NCI-H1694 (cell line): Measurements from ENCODE around the gene SP140L.
"Not testable (repeated sequence)": the region's sequence is repeated elsewhere in the genome, so short reads cannot be mapped to it uniquely, and the experiment has no call there.

ENCODE experiments used
- DNase-seq: peaks from one replicate; lab custom pipeline; 2025; lab: John Stamatoyannopoulos, UW

The SP140L gene

GRCh38 chr2:230382108-230382507, 55.1 kb downstream of the SP140L start:
- no peak for DNase-seq

GRCh38 chr2:230383453-230383852, 56.5 kb downstream of the SP140L start:
- no peak for DNase-seq

DNA sequence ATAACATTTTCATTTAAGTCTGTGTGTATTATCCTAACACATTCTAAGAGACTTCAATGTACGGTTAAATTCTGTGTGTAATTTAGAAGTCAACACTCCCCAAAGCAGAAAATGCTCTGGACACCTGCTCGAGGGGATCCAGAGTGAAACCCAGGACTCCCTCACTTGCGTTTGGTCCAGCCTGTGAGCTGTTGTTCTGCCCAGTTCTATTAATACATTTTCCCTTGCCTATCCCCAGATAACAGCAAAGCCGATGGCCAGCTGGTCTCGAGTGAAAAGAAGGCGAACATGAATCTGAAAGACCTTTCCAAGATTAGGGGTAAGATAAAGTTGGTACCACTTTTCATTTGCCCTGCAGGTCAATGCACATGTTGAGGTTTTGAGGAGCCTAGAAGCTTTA, 58.0 kb downstream of the SP140L start:
- no peak for DNase-seq

- DNase-seq, result no peak
These were observed 67.3 kb downstream of the SP140L start for GRCh38 chr2:230394301-230394700.

GRCh38 chr2:230398698-230399097, 71.7 kb downstream of the SP140L start:
- not testable (repeated sequence) for DNase-seq

DNA sequence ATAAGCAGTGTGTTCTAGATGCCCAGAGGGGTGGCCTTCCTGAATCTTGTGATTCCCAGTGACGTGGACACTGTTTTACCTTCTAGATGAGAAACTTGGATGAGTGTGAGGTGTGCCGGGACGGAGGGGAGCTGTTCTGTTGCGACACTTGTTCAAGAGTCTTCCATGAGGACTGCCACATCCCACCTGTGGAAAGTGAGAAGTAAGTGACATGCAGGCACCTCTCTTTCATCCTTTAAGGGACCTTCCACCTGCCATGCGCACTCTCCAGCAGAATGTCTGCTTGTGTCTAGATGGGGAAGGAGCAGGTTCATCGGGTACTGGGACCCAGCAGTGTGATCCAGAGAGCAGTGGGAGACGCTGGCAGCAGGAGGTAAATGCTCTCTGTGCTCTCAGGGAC, 73.0 kb downstream of the SP140L start:
- DNase-seq, result no peak

DNA sequence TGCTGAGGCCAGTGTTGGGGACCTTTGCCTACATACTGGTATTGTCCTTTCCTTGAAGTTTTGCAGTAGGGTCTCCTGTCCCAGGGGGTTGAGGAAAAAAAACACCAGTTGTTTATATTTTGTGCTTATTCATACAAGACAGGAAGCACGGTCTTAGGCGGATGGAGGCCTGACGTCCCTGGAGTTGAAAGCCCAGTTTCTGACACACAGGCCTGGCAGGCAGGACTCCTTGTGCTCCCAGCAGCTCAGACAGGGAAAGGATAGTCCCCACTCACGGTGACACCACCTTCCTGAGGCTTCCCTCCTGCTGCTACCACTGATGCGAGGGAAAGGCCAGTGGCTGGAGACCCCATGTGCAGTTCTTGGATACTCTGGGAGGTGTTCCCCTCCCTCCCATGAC, 73.5 kb downstream of the SP140L start:
- no peak for DNase-seq

GRCh38 chr2:230401026-230401425, 74.0 kb downstream of the SP140L start:
- not testable (repeated sequence) for DNase-seq

DNA sequence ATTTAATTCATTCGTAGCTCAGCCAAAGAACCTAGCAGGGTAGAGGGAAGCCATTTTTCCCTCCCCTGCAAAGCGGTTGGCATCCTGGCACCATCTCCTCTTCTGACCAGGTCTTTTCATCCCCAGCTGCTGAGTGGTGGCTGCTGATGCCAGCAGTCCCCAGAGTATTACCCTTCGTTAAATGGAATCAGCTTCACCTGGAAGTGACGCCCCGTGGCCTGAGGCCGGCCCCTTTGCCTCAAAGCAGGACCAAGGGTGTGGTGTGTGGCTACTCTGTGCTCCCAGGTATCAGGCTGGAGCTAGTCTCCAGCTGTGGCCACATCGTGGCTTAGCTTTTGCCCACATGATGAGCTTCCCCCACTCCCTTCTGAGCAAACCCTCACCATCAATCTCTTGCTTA, 76.8 kb downstream of the SP140L start:
- no peak for DNase-seq

GRCh38 chr2:230405824-230406223, 78.8 kb downstream of the SP140L start:
- no peak for DNase-seq

GRCh38 chr2:230408244-230408842, 81.3 kb downstream of the SP140L start:
- no peak for DNase-seq

DNA sequence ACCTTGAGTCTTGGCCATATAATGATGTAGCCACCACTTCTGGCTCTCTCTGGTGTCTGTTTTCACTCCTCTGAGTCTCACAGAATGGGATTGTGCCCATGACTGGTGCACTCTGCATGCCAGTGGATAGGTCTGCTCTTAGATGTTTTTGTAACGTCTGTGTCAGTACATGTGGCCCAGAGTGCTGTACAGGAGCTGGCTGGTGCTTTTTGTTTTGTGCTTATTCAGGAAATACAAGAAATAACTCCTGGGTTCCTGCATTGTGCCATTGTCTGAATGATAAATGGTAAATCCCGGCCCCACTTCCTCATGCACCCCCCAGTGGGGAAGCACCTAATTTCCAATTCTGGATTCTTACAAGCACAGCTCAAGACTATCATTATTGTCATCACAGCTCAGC, 82.3 kb downstream of the SP140L start:
- not testable (repeated sequence) for DNase-seq

DNA sequence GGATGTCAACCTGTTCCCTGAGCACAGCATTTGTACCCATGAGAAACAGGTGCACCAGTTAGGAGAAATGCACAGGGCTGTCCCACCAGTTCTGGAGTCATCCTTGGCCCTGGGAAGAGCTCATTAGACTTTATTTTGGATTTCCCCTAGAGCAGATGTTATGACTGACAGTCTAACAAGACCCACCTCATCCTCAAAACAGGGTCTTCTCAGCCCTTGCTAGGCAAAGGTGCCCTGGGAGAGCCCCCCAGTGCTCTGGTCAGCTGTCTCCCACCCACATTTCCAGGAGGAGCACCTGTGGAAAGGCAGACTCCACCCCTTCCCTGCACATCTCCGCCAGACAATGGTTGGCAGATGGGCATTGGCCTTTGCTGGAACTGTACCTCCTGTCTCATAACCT, 83.3 kb downstream of the SP140L start:
- DNase-seq, result no peak

DNA sequence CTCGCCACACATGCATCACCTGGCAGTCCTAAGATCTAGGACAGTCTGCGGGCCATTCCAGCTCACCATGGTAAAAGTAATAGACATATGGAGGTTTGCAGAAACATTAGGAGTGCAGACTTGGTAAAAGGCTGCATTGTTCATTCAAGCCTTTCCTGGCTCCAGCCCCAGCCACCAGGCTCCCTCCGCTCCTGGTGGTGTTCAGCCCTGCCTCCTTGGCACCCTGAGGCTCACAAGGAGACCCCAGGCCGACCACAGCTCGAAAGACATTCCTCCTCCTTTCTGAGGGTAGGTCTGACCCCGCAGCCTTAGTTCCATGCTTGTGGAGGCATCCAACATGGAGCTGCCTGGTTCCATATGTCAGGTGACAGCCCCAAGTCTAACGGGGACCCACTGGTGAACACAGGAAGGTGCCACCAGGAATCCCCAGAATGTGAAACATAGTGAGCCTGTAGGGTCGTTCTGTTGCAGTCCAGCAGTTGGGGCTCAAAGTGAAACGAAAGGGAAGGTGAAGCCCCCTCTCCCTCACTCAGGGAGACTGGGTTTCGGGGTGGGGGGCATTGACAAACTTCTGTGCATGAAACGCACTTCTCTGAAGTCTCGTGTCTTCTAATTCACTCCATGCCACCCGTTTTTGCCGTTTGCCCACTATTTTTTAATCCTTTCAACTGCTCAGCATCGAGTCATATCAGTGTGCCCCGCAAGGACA, 84.0 kb downstream of the SP140L start:
- DNase-seq, result no peak

- no peak for DNase-seq
These were observed 84.8 kb downstream of the SP140L start for GRCh38 chr2:230411570-230412370.

DNA sequence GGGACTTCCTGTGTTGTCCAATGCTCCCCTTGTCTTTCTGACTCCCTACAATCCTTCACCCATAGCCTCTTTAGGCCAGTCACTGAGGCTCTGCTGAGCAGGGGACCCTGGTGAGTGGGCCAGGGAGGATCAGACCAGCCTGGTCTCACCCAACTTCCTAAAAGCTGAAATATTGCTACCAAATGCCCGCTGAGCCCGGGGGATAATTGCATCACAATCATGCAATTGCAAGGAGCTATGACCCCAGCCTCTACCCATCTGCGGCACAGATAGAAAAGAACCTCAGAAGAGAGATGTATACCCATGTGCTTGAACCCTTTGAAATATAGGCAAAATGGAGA, 85.3 kb downstream of the SP140L start:
- DNase-seq, result no peak

DNA sequence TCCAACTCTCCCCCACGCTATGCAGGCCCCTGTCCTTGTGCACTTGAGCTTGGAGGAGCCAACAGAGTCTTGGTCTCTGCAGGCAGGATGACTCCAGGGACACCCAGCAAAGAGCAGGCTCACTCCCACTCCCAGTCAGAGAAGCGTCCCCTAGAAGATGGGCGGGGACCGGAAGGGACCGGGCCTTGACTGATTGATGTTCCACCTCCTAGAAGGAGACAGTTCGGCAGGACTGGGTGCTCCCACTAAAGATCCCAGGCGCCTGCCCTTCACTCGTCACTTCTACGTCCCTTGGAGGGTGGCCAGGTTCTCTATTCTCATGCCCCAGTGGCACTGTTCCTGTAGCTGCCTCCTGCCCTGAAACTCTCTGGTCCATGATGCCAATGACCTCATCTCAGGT, 85.9 kb downstream of the SP140L start:
- no peak for DNase-seq

DNA sequence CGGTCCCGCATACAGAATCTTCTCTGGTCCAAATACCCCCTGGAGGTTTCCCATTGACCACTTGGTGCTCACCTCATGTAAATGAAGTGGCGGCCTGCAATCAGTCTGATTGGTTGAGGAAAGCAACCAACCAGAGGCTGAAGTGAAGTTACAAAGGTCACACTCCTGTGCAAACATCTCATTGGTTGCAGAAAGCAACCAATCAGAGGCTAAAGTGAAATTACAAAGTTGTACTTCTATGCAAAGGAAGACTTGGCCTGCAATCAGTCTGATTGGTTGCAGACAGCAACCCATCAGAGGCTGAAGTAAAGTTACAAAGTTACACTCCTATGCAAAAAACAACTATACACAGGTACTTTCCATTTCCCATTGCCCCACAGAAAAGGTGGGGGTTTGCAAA, 86.5 kb downstream of the SP140L start:
- no peak for DNase-seq

DNA sequence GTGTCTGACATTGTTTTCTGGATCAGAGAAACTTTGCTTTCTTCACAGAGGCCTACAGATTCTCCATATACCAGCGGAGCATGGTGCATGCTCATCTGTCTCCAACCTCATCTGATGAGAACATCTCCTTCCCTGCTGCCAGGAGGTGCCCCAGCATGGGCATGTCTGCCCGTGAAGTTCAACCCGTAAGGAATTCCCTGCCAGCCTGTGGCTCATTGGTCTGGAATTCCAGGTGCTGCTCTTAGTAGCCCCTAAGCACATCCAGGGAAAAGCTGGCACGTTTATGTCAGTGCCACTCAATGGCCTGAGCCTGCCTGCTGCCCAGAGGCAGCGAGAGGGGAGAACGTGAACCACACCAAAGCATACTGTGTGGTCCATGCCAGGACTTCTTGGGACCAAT, 87.3 kb downstream of the SP140L start:
- no peak for DNase-seq

DNA sequence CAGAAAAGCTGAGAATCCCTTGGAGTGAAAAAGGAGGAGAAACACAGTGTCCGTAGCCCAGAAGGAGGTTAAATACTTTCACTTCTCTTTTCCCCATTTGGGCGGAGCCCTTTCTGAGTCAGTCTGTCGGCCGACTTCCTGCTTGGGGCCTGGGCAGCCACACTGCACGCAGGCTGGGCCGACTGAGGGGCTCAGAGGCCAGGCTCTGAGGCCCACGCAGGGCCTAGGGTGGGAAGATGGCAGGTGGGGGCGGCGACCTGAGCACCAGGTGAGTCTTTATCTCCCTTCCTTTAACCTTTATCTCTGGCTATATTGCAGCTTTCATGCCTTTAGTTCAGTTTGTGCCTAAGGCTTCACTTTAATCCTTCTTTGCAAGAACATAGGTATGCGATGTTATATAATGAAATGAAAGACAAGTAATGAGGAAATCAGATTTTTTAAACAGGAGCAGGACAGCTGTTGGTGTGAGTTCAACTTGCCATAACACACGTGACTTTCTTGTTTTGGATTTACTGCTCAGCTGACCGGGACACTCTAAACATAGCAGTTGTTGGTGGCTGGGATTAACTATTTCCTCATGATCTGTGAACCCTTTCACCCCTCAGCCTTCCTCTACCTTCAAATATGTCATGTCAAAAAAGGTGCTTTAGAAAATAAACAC, 89.2 kb downstream of the SP140L start, which contains the start of gene SP100:
SP100 (plus strand) TSS at position 141 of the 661 bp plus-strand sequence; CDS start at position 237, 96 bp downstream.
- DNase-seq, result no peak

- DNase-seq, result no peak
These were observed 90.4 kb downstream of the SP140L start for GRCh38 chr2:230417436-230417835.

DNA sequence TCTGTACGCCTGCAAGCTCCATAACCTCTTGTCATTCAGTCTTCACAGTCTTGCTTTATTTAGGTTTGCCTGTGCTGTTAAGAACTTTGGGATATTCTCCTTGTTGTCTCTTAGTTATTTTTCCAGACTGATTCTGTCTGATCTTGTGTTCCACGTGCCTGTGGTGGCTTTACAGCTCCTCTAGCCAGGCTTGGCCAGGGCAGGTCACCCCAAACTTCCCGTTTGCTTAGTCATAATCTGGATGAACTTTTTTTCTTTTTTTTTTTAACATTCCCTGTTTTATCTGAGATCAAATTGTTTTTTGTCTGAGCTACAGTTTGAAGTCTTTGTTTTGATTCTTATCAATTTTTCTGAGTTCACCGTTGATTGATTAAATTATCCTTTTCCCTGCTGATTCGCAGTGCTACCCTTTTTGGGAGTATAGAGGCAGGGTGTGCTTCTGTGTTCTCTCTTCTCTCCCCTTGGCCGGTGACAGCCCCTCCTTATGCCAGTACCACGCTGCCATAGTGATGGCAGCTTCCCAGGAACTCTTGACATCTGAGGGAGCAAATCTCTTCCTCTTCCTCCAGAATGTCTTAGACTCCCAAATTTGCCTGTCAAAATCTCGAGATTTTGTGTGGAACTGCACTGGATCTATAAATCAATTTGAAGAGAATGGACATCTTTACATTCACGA, 91.5 kb downstream of the SP140L start:
- no peak for DNase-seq
